GM12874 (cell line): Measurements from ENCODE around the gene PCCA.

Source experiments
- TF ChIP-seq, protein P1 (sequence below): IDR thresholded peaks from 2 replicates; pipeline ENCODE4 v1.5.1; 2011; ENCODE audit warnings: low read depth, mild to moderate bottlenecking, control low read depth, low read length, moderate library complexity; ENCODE audit not compliant: insufficient read depth

The PCCA gene

DNA sequence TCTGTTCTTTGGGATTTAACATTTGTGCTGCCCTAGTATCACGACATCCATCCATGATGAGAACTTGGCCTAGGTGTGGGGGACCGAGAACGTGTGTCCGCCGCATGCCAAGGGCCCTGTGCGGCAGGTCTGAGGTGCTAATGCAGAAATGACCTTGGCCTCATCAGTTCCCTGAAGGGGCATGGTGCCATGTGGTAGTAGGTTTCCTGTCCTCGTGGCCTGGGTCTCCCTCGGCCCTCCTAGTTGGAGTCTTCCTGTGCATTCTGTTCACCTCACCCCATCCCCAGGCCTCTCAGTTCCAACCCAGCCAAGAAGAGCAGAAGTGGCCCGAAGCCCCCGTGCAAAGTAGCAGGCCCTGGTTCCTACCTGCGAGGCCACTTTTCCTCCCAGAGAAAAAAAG lies 439.9 kb downstream of the PCCA start:
- TF ChIP-seq, protein P1, sequence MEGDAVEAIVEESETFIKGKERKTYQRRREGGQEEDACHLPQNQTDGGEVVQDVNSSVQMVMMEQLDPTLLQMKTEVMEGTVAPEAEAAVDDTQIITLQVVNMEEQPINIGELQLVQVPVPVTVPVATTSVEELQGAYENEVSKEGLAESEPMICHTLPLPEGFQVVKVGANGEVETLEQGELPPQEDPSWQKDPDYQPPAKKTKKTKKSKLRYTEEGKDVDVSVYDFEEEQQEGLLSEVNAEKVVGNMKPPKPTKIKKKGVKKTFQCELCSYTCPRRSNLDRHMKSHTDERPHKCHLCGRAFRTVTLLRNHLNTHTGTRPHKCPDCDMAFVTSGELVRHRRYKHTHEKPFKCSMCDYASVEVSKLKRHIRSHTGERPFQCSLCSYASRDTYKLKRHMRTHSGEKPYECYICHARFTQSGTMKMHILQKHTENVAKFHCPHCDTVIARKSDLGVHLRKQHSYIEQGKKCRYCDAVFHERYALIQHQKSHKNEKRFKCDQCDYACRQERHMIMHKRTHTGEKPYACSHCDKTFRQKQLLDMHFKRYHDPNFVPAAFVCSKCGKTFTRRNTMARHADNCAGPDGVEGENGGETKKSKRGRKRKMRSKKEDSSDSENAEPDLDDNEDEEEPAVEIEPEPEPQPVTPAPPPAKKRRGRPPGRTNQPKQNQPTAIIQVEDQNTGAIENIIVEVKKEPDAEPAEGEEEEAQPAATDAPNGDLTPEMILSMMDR: no peak

DNA sequence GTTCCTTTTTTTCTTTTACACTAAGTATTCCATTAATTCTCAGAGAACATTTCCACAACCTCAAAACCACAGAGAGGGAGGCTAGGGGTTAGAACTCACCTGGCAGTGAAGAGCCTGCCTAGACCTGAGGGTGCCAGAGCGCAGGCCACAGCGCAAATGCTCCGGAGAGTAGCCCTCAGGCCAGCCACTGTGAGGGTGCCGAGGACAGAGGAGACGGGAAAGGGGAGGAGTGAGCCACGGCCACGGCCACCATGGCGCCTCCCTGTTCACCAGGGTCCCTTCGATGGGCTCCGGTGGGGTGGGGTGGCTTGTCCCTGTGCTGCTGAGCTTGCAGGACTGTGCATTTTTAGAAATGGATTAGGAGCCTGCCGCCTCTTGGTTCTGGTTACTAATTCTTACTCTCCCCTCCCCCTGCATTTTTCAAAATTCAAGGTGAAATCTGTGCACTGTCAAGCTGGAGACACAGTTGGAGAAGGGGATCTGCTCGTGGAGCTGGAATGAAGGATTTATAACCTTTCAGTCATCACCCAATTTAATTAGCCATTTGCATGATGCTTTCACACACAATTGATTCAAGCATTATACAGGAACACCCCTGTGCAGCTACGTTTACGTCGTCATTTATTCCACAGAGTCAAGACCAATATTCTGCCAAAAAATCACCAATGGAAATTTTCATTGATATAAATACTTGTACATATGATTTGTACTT lies 440.9 kb downstream of the PCCA start:
- TF ChIP-seq, protein P1: no peak

DNA sequence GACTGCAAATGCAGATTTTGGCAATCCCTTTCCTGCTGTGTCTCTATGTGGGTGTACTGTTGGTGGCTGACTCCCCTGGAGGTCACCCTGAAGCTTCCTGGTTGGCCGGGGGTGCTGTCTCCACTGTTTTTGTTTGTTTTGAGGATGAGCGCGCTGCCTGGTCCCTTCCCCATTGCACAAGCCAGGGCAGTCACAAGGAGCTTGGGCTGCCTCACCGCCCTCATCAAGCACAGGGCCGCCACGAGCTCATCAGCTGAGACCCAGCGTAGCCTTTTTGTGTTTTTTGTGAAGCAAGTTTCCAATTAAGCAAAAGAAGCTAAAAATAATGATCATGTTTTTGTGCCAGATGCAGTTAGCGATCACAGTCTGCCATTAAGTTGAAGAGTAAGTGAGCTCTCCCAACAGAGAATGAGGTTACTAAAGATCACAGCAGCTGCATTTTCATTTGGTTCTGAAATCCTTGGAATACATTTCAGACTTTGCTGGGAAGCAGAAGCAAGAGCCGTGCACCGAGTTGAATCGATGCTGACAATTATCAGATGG lies 441.8 kb downstream of the PCCA start:
- TF ChIP-seq, protein P1: no peak

DNA sequence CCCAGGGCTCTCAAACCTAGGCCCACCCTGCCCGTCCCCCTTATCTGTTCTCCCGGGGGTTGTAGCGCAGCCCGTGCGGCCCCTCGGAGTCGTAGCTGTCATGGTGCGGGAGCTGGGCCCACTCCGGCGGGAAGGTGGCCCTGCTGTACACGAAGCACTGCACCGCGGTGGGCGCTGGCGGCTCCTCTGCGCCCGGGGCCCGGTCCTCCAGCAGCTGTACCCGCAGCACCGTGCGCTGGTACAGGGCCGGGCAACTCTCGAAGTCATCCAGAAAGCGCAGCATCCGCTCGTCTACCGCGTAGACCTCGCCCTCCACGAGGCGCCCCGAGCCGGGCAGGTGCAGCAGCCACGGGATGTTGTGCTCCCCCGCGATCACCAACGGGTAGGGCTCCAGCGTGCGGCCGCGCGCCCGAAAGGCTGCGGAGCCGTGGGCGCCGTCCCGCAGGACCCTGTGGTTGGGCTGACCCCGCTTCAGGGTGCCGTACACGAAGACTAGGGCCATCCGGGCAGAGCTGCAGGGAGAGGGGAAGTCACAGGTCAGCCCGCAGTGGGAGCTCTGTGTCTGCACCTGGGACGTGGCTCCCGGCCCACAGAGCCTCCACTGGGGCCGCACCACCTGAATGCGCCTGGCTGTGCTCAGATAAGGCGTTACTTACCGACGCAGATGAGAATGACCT lies 443.3 kb downstream of the PCCA start:
- TF ChIP-seq, protein P1: no peak

DNA sequence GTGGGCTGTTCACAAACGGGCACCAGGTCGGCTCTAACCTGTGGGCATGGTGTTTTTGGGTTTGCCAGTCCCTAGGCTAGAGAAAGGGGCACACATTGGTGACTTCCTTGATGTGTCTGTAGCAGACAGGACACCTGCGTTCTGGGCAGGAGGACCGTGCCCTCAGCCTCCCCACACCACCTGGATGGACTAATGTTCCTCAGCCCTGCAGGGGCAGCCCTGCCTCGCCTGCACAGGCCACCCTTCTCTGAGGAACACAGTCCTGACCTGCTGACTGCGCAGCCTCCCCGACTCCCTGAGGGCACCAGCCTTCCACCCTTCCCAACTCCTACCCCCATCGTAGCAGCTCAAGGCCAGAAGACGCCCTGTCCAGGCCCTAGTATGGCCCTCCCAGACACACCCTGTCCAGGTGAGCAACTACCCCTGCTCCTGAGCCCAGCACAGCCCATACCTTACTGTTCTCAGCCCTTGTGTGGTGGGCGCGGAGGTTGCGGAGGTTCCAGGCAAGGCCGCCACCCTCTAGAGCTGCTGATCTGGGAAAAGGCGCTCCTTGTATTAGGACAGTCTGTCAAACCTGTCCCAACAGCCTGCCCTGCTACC lies 444.0 kb downstream of the PCCA start:
- TF ChIP-seq, protein P1: no peak

DNA sequence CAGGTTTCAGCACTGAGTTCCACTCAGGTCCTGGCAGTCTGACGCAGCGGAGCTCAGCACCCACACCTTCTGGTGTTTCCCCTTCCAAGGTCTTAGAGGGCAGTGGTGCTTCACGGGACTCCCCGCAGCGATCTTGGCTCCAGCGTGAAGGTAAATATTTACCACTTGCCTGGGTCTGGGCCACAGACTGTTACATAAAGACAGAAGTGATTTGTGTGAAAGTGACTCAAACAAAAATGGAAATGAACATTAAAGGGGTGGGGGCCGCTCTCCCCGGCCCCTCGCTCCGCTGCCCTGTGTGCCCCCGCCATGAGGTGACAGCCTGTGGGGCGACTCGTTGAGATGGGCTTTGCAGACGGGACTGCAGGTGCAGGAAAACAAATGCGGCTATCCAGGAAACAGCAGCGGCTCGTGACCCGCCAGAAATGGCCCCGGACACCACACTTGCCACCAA lies 444.7 kb downstream of the PCCA start:
- TF ChIP-seq, protein P1: no peak

DNA sequence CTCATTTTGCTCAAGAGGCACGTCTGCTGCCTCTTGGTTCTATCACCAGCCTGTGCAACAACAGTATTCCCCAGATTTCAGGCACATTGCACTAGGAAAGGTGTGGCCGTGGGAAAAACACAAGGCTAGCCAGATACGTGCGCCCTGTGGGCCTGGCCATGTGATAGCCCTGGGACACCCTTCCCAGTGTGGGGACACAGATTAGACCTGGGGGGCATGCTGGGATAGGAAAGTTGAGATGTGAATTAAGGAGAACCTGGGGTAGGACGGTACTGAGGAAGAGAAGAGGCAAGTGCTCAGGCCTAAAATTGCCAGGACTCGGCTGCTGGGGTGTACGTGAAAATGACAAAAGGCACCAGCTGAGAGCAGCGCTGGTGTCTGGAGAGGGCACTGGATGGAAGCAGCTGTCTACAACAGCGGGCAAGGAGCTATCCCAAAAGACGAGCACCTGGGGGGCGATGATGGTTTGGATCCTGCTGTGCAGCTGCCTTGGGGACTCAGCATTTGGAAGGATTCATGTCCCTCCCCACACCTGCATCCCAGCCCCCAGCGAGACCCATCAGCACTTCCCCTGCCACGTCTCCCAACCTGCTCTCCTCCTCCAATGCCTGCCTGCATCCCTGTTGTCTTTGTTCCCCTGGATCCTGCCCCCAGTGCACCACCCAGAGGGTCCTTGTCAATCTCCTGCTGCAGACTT lies 445.4 kb downstream of the PCCA start:
- TF ChIP-seq, protein P1: no peak
